ENCODE results near the gene TNFAIP3.

The TNFAIP3 gene

DNA sequence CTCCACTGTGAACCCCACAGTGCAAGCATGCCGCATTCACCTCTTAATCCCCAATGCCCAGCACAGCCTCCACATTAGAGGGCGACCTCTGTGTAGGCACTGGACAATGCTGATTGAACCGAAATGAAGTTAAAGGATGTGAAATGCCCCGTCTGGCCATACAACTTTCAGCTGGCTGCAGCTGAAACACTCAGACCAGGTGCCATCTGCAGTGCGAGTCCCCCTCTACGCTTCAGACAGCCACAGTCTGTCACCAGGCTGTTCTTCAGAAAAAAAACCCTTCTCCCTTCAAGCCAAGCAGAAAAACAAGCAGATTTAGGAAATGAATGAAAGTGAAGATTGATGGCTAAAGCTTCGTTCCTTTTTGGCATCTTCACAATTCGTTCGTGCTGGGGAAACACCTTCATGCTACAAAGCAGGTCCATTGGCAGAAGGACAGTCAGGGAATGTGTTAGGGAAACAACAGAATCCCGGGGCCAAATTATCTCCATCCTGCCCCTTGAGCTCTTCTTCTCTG lies 44.7 kb downstream of the TNFAIP3 start:
- Histone ChIP-seq H3K27ac (peak overlapping the region in 1 of 21 experiments; percentile 31), H3K4me3 (no peak overlapping the region)

DNA sequence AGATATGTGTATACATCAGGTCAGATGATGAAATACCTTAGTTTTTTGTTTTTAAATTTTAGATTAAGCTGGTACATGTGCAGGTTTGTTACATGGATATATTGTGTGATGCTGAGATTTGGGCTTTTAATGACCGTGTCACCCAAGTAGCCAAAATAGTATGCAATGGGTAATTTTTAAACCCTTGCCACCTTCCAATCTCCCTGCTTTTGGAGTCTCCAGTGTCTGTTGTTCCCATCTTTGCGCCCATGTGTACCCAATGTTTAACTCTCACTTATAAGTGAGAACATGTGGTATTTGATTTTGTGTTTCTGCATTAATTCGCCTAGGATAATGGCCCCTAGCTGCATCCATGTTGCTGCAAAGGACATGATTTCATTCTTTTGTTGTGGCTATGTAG lies 45.8 kb downstream of the TNFAIP3 start:
- Histone ChIP-seq H3K4me3 (no peak overlapping the region), H3K27ac (no peak overlapping the region)

DNA sequence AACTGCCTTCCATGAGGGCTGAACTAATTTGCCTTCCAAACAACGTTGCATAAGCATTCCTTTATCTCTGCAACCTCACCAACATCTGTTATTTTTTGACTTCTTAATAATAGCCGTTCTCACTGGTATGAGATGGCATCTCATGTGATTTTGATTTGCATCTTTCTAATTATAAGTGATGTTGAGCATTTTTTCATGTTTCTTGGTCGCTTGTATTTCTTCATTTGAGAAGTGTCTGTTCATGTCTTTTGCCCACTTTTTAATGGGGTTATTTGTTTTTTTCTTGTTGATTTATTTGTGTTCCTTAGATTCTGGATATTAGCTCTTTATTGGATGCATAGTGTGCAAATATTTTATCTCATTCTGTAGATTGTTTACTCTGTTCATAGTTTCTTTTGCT lies 46.4 kb downstream of the TNFAIP3 start:
- no peak overlapping the region for H3K27ac ChIP-seq
- no peak overlapping the region for H3K4me3 ChIP-seq

DNA sequence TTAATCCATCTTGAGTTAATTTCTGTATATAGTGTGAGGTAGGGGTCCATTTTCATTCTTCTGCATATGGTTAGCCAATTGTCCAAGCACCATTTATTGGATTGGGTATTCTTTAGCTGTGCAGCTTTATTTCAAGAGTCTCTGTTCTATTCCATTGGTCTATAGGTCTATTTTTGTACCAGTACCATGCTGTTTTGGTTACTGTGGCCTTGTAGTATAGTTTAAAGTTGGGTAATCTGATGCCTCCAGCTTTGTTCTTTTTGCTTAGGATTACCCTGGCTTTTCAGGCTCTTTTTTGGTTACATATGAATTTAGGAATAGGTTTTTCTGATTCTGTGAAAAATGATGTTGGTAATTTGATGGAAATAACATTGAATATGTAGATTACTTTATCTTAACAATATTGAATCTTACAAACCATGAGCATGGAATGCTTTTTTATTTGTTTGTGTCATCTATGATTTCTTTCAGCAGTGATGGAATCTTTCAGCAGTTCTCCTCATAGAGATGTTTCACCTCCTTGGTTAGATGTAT lies 47.0 kb downstream of the TNFAIP3 start:
- H3K4me3 ChIP-seq, result no peak overlapping the region
- no peak overlapping the region for H3K27ac ChIP-seq

DNA sequence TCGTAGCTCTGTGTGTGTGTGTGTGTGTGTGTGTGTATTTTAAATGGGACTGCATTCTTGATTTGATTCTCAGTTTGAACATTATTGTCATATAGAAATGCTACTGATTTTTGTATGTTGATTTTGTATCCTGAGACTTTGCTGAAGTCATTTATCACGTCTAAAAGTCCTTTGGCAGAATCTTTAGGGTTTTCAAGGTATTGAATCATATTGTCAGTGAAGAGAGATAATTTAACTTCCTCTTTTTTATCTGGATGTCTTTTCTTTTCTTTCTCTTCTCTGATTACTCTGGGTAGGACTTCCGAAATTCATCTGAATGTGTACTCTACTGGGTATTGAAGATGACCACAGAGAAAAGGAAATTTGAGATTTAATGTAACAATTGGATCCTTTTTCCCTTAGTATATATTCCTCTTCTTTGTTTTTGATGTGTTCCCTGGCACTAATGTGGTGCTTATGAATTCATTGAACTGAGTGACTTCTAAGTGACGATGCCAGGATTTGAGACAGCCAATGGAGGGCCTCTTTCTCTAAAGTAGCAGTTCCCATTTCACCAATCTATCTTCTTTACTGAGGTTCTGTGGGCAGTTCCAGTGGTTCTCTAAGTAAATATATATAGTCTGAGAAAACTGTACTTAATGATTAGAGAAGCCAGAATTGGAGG lies 47.6 kb downstream of the TNFAIP3 start:
- no peak overlapping the region for H3K27ac ChIP-seq
- H3K4me3 ChIP-seq, result no peak overlapping the region

- no peak overlapping the region for H3K27ac ChIP-seq
- no peak overlapping the region for H3K4me3 ChIP-seq
Observed at GRCh38 chr6:137915790-137916189, 48.7 kb downstream of the TNFAIP3 start.

DNA sequence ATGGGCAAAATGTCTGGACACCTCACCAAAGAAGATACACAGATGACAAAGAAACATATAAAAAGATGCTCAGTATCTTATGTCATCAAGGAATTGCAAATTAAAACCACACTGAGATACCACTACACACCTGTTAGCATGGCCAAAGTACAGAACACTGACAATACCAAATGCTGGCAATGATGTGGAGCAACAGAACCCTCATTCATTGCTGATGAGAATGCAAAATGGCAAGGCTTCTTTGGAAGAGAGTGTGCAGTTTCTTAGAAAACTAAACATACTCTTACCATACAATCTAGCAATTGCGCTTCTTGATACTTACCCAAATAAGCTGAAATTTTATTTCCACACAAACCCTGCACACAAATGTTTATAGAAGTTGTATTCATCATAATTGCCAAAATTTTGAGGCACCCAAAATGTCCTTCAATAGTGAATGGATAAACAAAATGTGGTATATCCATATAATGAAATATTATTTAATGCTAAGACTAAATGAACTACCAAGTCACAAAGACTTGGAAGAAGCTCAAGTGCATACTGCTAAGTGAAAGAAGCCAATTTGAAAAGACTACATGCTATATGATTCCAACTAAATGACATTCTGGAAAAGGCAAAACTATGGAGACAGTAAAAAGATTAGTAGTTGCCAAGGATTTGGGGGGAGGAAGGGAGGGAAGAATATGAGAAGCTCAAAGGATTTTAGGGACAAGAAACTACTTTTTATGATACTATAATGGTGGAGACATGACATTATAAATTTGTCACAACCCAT lies 50.7 kb downstream of the TNFAIP3 start:
- Histone ChIP-seq H3K4me3 (no peak overlapping the region), H3K27ac (no peak overlapping the region)

DNA sequence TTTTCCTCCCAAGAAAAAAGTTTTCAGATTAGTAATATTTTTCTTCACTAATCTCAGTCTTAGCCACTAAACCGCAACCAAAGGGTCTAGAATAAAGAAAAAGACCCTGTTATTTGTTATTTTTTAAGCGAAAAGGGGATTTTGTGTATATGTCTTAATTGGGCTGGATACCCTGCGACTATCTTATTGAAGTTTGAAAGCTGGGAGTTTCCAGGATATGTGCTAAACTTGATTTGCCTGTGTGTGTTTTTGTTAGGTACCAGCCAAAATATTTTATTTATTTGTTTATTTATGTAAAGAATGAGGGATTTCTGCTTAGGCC lies 52.4 kb downstream of the TNFAIP3 start:
- no peak overlapping the region for H3K4me3 ChIP-seq
- H3K27ac ChIP-seq, result peak overlapping the region in 1 of 21 experiments; percentile 18

DNA sequence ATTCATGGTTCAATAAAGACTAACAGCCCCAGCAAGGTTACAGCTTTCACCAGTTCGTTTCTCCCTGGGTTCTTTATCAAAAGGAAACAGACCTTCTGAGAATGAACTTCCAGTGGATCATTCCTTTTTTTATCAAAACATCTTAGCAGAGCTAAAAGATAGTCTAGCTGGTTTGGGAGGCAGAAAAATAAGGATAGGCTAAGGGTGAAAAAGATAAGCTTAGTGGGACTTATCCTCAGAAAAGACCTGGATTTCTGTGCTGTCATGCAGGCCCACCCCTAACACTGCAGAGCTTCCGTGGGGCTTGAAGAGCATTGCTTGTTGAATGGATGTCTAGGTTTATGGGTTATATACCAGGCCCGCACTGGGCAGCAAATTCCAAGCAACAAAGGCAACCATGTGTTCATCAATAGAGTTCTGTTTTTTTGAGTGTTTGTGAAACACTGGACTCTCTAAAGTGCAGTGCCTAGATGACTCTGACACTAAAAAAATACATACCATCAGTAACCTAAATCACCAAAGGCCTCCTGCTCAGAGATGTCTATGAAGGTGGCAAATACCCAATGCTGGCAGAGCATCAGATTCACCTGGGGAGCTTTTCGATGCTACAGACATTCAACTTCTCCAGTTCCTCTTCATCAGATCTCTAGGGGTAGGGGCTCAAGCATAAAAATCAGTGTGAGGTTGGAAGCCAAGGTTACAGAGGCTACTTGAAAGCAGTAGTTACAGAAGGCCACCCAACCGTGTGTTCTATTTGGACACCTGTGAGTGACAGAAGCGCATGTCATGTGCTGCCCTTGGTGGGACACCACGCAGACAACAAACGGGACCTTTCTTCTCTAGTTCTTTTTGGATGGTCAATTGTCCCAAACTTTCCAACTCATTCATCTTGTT lies 53.0 kb downstream of the TNFAIP3 start:
- Histone ChIP-seq H3K4me3 (no peak overlapping the region), H3K27ac (peak overlapping the region in 1 of 21 experiments; percentile 18)

DNA sequence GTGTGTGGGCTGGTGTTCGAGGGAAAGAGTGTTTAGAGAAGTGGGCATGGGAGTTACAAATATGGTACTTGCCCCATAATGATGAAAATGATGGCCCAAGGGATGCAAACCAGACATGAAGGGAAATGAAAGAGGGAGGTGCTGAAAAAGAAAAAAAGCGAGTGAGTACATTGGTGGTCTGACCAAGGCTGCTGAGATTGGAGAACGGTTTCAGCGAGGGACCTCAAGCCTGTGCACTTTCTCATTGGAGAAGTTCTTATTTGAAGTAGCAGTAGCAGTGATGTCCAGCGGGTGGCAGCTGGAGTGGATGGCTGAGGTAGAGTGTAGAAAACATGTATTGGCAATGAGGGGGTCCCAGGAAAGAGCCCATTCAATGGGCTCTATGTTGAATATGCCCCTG lies 54.8 kb downstream of the TNFAIP3 start:
- no peak overlapping the region for H3K4me3 ChIP-seq
- no peak overlapping the region for H3K27ac ChIP-seq

GRCh38 chr6:137923866-137924653 lies 57.0 kb downstream of the TNFAIP3 start:
- H3K27ac ChIP-seq, result no peak overlapping the region
- no peak overlapping the region for H3K4me3 ChIP-seq

- Histone ChIP-seq H3K4me3 (no peak overlapping the region), H3K27ac (no peak overlapping the region)
Observed at GRCh38 chr6:137925141-137925698, 58.2 kb downstream of the TNFAIP3 start.

GRCh38 chr6:137926207-137926731 lies 59.2 kb downstream of the TNFAIP3 start:
- H3K27ac ChIP-seq, result peak overlapping the region in 1 of 21 experiments; percentile 6

GRCh38 chr6:137926985-137927384 lies 59.9 kb downstream of the TNFAIP3 start:
- no peak overlapping the region for H3K4me3 ChIP-seq
- peak overlapping the region in 1 of 21 experiments; percentile 6 for H3K27ac ChIP-seq

More at GRCh38 chr6:137926207-137926731, 59.2 kb downstream of the TNFAIP3 start:
- no peak overlapping the region for H3K4me3 ChIP-seq

DNA sequence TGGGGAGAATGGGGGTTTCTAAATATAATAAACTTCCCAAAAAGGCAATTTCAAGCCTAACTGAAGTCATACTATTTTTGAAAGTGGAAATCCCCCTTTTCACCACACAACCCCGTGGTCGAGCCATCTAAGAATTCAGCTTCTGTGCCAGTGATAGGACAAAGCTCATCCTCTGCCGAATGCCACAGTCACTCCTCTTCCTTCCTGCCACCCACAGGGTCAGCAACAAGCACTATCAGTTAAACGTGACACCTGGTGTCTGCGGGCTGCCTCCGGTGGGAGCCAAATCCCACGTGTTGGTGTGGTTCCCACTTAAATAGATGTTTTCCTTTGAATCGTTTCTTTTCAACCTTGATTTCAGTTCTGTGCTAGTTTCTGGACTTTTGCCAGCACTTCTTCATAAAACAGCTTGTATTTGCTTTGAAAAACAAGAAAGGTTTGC lies 60.7 kb downstream of the TNFAIP3 start:
- H3K27ac ChIP-seq, result peak overlapping the region in 5 of 21 experiments; percentile 4 to 49 (median 7)
- H3K4me3 ChIP-seq, result no peak overlapping the region

GRCh38 chr6:137928286-137928685 lies 61.2 kb downstream of the TNFAIP3 start:
- Histone ChIP-seq H3K27ac (peak overlapping the region in 5 of 21 experiments; percentile 4 to 49 (median 7)), H3K4me3 (no peak overlapping the region)

GRCh38 chr6:137931849-137932465 lies 64.9 kb downstream of the TNFAIP3 start:
- Histone ChIP-seq H3K4me3 (no peak overlapping the region), H3K27ac (no peak overlapping the region)

Data from skin epidermis (tissue), 12 donors.